Lung microvascular endothelial cell (primary cell): ENCODE measurements around the gene ITGB1. TPM values are rescaled to one million over a fixed set of nuclear protein-coding genes. Genes with fewer than 3 reads are reported as not detected.

ENCODE experiments used
- DNase-seq, 2 donors: peaks; one replicate each; pipeline versions ENCODE4 v3.0.0 to v3.0.0-alpha.2; 2010; ENCODE audit warnings: low read depth in 2 of 2
- total RNA-seq: library from RNA; depleted of rRNA; stranded (reverse); fragments of >200 nt; gene quantifications from 2 replicates; pipeline ENCODE4 v1.2.1, GENCODE V29; 2014

ITGB1 gene
- total RNA-seq, 1 donor from 2014 or later, result 1,017 TPM

GRCh38 chr10:32889631-32890212 is 68.3 kb downstream of the ITGB1 start:
- DNase-seq, result no peak

- DNase-seq, result no peak
Measured at GRCh38 chr10:32888161-32888927, 69.7 kb downstream of the ITGB1 start.

- DNase-seq, result no peak
Measured at GRCh38 chr10:32887481-32887880, 70.5 kb downstream of the ITGB1 start.

GRCh38 chr10:32882076-32882475 is 76.0 kb downstream of the ITGB1 start:
- no peak for DNase-seq

- DNase-seq, result no peak
Measured at GRCh38 chr10:32878646-32879045, 79.4 kb downstream of the ITGB1 start.

- no peak for DNase-seq
Measured at GRCh38 chr10:32877915-32878314, 80.1 kb downstream of the ITGB1 start.

GRCh38 chr10:32865170-32865569 is 92.9 kb downstream of the ITGB1 start:
- DNase-seq, result no peak

- DNase-seq, result no peak
Measured at GRCh38 chr10:32854435-32854834, 103.6 kb downstream of the ITGB1 start.

GRCh38 chr10:32851301-32851700 is 106.7 kb downstream of the ITGB1 start:
- DNase-seq, result no peak
